ENCODE data around the gene UBE2O.

Gene UBE2O

GRCh38 chr17:76462556-76463290 lies 9.8 kb upstream of the UBE2O start:
- no peak for DNase-seq

GRCh38 chr17:76461765-76462555 lies 9.0 kb upstream of the UBE2O start:
- DNase-seq: no peak

- DNase-seq: no peak
Observed at GRCh38 chr17:76459674-76460073, 6.7 kb upstream of the UBE2O start.

- DNase-seq: no peak
Observed at GRCh38 chr17:76458580-76459490, 5.9 kb upstream of the UBE2O start.

GRCh38 chr17:76453431-76453743 lies 435 bp upstream of the UBE2O start:
- DNase-seq: no peak

GRCh38 chr17:76452127-76452659 lies 759 bp downstream of the UBE2O start:
- no peak for DNase-seq

- DNase-seq: no peak
Observed at GRCh38 chr17:76451506-76451905, 1.4 kb downstream of the UBE2O start.

- no peak for DNase-seq
Observed at GRCh38 chr17:76449126-76449525, 3.8 kb downstream of the UBE2O start.

- DNase-seq: no peak
Observed at GRCh38 chr17:76447931-76448652, 4.9 kb downstream of the UBE2O start.

GRCh38 chr17:76446449-76447231 lies 6.3 kb downstream of the UBE2O start:
- DNase-seq: no peak

- no peak for DNase-seq
Observed at GRCh38 chr17:76445697-76446448, 7.1 kb downstream of the UBE2O start.

- no peak for DNase-seq
Observed at GRCh38 chr17:76444518-76445311, 8.2 kb downstream of the UBE2O start.

- DNase-seq: no peak
Observed at GRCh38 chr17:76442341-76443338, 10.3 kb downstream of the UBE2O start.

GRCh38 chr17:76441686-76442340 lies 11.1 kb downstream of the UBE2O start:
- DNase-seq: no peak

- no peak for DNase-seq
Observed at GRCh38 chr17:76440751-76441362, 12.1 kb downstream of the UBE2O start.

GRCh38 chr17:76439314-76439928 lies 13.5 kb downstream of the UBE2O start:
- DNase-seq: no peak

- DNase-seq: no peak
Observed at GRCh38 chr17:76438906-76439305, 14.0 kb downstream of the UBE2O start.
